ENCODE measurements around the gene UBAP1. TPM values are rescaled to one million over a fixed set of nuclear protein-coding genes. Genes with fewer than 3 reads are reported as not detected.
"Not testable (repeated sequence)": the region's sequence is repeated elsewhere in the genome, so short reads cannot be mapped to it uniquely, and the experiment has no call there.

UBAP1 gene
- total RNA-seq, 2 donors from 2014 or later, result 42.8 to 44.9 TPM

- no peak for DNase-seq (ENCODE audit: low spot score)
Observed at GRCh38 chr9:34291423-34291822, 112.6 kb downstream of the UBAP1 start.

GRCh38 chr9:34292552-34292951, 113.7 kb downstream of the UBAP1 start:
- intact Hi-C loops (cut with DNase I), result no loop called here
- DNase-seq (ENCODE audit: low spot score), result no peak

More at GRCh38 chr9:34291423-34291822, 112.6 kb downstream of the UBAP1 start:
- intact Hi-C loops (cut with DNase I), result no loop called here

- DNase-seq (ENCODE audit: low spot score); intact Hi-C loops (cut with DNase I): not testable (repeated sequence)
Observed at GRCh38 chr9:34301064-34301463, 122.2 kb downstream of the UBAP1 start.

Other genes starting within 250 kb of the UBAP1 start
- 10 to 100 TPM; 23.3 to 26.4 TPM for gene UBAP2, start 130.2 kb upstream of the UBAP1 start, total RNA-seq
- gene DCAF12, start 52.3 kb upstream of the UBAP1 start, total RNA-seq, result 10 to 100 TPM; 20.5 to 32.9 TPM
- under 1 TPM; 0.38 to 0.74 TPM for gene KIF24, start 150.2 kb downstream of the UBAP1 start, total RNA-seq
- 10 to 100 TPM; 14.0 to 14.9 TPM for gene NUDT2, start 150.5 kb downstream of the UBAP1 start, total RNA-seq
- gene MYORG, start 197.9 kb downstream of the UBAP1 start, total RNA-seq, result 10 to 100 TPM; 12.0 to 30.6 TPM